ENCODE results near the gene HS3ST4. TPM values are rescaled to one million over a fixed set of nuclear protein-coding genes. Genes with fewer than 3 reads are reported as not detected.

Gene HS3ST4
- total and polyA plus RNA-seq, 2 of the 8 experiments (the other 6 are each of a cell fraction or from before 2014, with no cell fraction given): 1.9 to 3.3 TPM

DNA sequence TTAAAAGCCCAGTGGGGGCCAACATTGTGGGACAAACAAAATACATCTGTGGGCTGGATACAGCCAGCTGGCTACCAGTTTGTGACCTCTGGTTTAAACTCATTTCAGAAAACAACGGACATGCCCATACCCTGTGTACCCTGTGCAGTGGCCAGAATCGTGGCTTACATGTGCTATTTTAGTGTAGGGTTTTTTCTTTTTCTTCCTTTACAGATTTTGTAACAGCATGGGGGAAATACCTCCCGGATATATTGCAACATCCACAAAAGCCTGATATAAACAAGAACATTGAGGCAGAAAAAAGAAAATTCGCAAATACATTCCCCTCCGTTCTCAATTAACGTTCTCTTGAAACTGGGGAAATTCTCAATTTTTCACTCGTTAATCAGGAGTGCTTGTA lies 7.3 kb downstream of the HS3ST4 start:
- Histone ChIP-seq H3K36me3 (ENCODE audit: control insufficient read depth in 2 of 4, insufficient read depth in 4 of 4, low read length in 3 of 4) (no peaks in the 10 kb centered on the region), H3K4ac (replicated peaks; ENCODE audit: insufficient read length, low read depth, low read length) (no peak overlapping the region), H2BK120ac (replicated peaks; ENCODE audit: low read depth, low read length) (no peak overlapping the region), H3K9ac (replicated peaks in 1 of 4; ENCODE audit: extremely low read depth in 1 of 4, low read depth in 3 of 4, low read length in 3 of 4) (no peak overlapping the region), H3K56ac (replicated peaks; ENCODE audit: insufficient read length, low read depth, low read length) (no peak overlapping the region), H2BK12ac (ENCODE audit: low read depth, low read length) (no peak overlapping the region), H3K4me1 (replicated peaks in 1 of 4; ENCODE audit: control insufficient read depth in 3 of 4, insufficient read depth in 4 of 4, low read length in 3 of 4) (peaks cover 0 to 2% (median 0%) of the 10 kb centered on the region in 4 experiments; a peak in 1 of 7 replicates), H3K4me3 (ENCODE audit: extremely low read depth in 1 of 4, insufficient read depth in 2 of 4, low read depth in 3 of 4, low read length in 4 of 4) (no peak overlapping the region), H4K91ac (replicated peaks; ENCODE audit: insufficient read length, low read length) (no peak overlapping the region), H3K27ac (ENCODE audit: low read depth, low read length) (no peak overlapping the region), H2AK5ac (ENCODE audit: low read depth, low read length) (no peak overlapping the region), H3K23me2 (ENCODE audit: low read depth, low read length) (no peaks in the 10 kb centered on the region), H4K5ac (ENCODE audit: insufficient read length, low read depth, low read length) (no peak overlapping the region), H3K79me1 (ENCODE audit: low read depth, low read length) (no peaks in the 10 kb centered on the region; the same call in 1 of the 2 replicates), H4K8ac (ENCODE audit: extremely low read depth, insufficient read depth, low read length) (no peak overlapping the region), H3K4me2 (ENCODE audit: insufficient read depth in 1 of 2, low read depth in 2 of 2, low read length in 2 of 2) (no peak overlapping the region), H2BK5ac (ENCODE audit: low read depth, low read length) (no peak overlapping the region), H2AFZ (ENCODE audit: low read length) (no peak overlapping the region), H3K18ac (ENCODE audit: extremely low read depth, low read length) (no peak overlapping the region), H3K9me3 (ENCODE audit: insufficient read depth in 2 of 2, low read depth in 1 of 2, low read length in 1 of 2) (no peaks in the 10 kb centered on the region), H2BK20ac (ENCODE audit: low read length) (no peak overlapping the region), H2BK15ac (ENCODE audit: low read length) (no peak overlapping the region), H4K20me1 (replicated peaks in 1 of 2; ENCODE audit: control insufficient read depth in 1 of 2, insufficient read depth in 2 of 2, low read length in 2 of 2) (peaks cover 1 to 2% of the 10 kb centered on the region in 2 experiments), H3K79me2 (ENCODE audit: control insufficient read depth in 1 of 2, insufficient read depth in 2 of 2, low read length in 2 of 2) (no peaks in the 10 kb centered on the region; a peak in 1 of 4 replicates), H3K14ac (ENCODE audit: insufficient read length) (no peak overlapping the region), H3K23ac (ENCODE audit: insufficient read length) (no peak overlapping the region), H3K27me3 (replicated peaks in 1 of 4; ENCODE audit: control insufficient read depth in 3 of 4, extremely low read depth in 1 of 4, insufficient read depth in 3 of 4, low read length in 3 of 4) (peaks cover 0 to 4% (median 1%) of the 10 kb centered on the region in 4 experiments; a peak in 4 of 7 replicates)
- ChIA-PET POLR2A (ENCODE audit: partially characterized antibody) (no interaction called here), CTCF (ENCODE audit: partially characterized antibody) (interaction anchor here (1.0 to 1.3 kb wide), 2 partner anchors 8 to 754 kb away, joined by 3 read pairs; no protein-coding TSS in a partner anchor)
- no peak for TF ChIP-seq EGR1 (IDR thresholded peaks at IDR 0.05; ENCODE audit: borderline replicate concordance, low read depth, low read length)
- peak; percentile 33; the same call in 1 of the 2 replicates for TF ChIP-seq CEBPB (IDR thresholded peaks at IDR 0.05; ENCODE audit: low read depth, low read length)
- FAIRE-seq (no peak), DNase-seq (ENCODE audit: low read depth in 1 of 2, low spot score in 2 of 2) (no peak)
- 85% methylated on average over 7 of the region's 7 CpGs; no CpG with 5 or more reads in 1 of the 2 experiments for WGBS, 2 experiments (ENCODE audit: extremely low coverage in 1 of 2, insufficient coverage in 1 of 2, insufficient read length in 1 of 2, insufficient replicate concordance in 2 of 2, low coverage in 1 of 2, low lambda C conversion rate in 2 of 2, missing lambda C conversion rate in 1 of 2)
